Rectal smooth muscle tissue (tissue), 1 donor: ENCODE results near the gene SIM2.

Experiments used
- H3K27ac ChIP-seq: one replicate; pipeline ENCODE4 v1.7.0; 2013; ENCODE audit warnings: low read depth, low read length, inconsistent platforms
- H3K27me3 ChIP-seq: one replicate; pipeline ENCODE4 v1.7.0; 2013; ENCODE audit warnings: low read length; ENCODE audit not compliant: control insufficient read depth, insufficient read depth
- H3K36me3 ChIP-seq: one replicate; pipeline ENCODE4 v1.7.0; 2013; ENCODE audit warnings: low read length; ENCODE audit not compliant: control insufficient read depth, insufficient read depth
- H3K4me1 ChIP-seq: one replicate; pipeline ENCODE4 v1.7.0; 2013; ENCODE audit warnings: low read length; ENCODE audit not compliant: control insufficient read depth, insufficient read depth
- H3K4me3 ChIP-seq: one replicate; pipeline ENCODE4 v1.7.0; 2013; ENCODE audit warnings: low read length
- H3K9ac ChIP-seq: one replicate; pipeline ENCODE4 v1.7.0; 2013; ENCODE audit warnings: low read length

Gene SIM2

GRCh38 chr21:36744560-36745231 lies 45.8 kb downstream of the SIM2 start:
- H3K27me3 ChIP-seq, result peaks cover 9% of the 10 kb centered on the region
- peaks cover 3% of the 10 kb centered on the region for H3K4me1 ChIP-seq
- no peak overlapping the region for H3K4me3 ChIP-seq
- no peak overlapping the region for H3K27ac ChIP-seq
- no peak overlapping the region for H3K9ac ChIP-seq
- H3K36me3 ChIP-seq, result no peaks in the 10 kb centered on the region

- no peak overlapping the region for H3K27ac ChIP-seq
- H3K9ac ChIP-seq, result no peak overlapping the region
- H3K4me1 ChIP-seq, result peaks cover 3% of the 10 kb centered on the region
- H3K27me3 ChIP-seq, result peaks cover 9% of the 10 kb centered on the region
- H3K36me3 ChIP-seq, result no peaks in the 10 kb centered on the region
- H3K4me3 ChIP-seq, result no peak overlapping the region
These were observed 46.5 kb downstream of the SIM2 start for GRCh38 chr21:36745459-36745858.

GRCh38 chr21:36747041-36747814 lies 48.3 kb downstream of the SIM2 start:
- Histone ChIP-seq H3K36me3 (no peaks in the 10 kb centered on the region), H3K4me1 (peaks cover 3% of the 10 kb centered on the region), H3K4me3 (peak overlapping the region; percentile 41), H3K27me3 (peaks cover 5% of the 10 kb centered on the region), H3K27ac (no peak overlapping the region), H3K9ac (no peak overlapping the region)

GRCh38 chr21:36747815-36748383 lies 49.0 kb downstream of the SIM2 start:
- Histone ChIP-seq H3K36me3 (no peaks in the 10 kb centered on the region), H3K27me3 (peaks cover 5% of the 10 kb centered on the region), H3K4me1 (peaks cover 3% of the 10 kb centered on the region), H3K27ac (no peak overlapping the region), H3K9ac (no peak overlapping the region), H3K4me3 (peak overlapping the region; percentile 37)

- H3K4me3 ChIP-seq, result no peak overlapping the region
- H3K4me1 ChIP-seq, result peaks cover 3% of the 10 kb centered on the region
- no peak overlapping the region for H3K9ac ChIP-seq
- no peak overlapping the region for H3K27ac ChIP-seq
- H3K36me3 ChIP-seq, result peaks cover 2% of the 10 kb centered on the region
- H3K27me3 ChIP-seq, result peaks cover 5% of the 10 kb centered on the region
These were observed 51.1 kb downstream of the SIM2 start for GRCh38 chr21:36749935-36750575.

GRCh38 chr21:36750576-36750959 lies 51.7 kb downstream of the SIM2 start:
- Histone ChIP-seq H3K4me3 (no peak overlapping the region), H3K27me3 (peaks cover 5% of the 10 kb centered on the region), H3K4me1 (peaks cover 3% of the 10 kb centered on the region), H3K36me3 (peaks cover 2% of the 10 kb centered on the region), H3K9ac (no peak overlapping the region), H3K27ac (no peak overlapping the region)

GRCh38 chr21:36751383-36751782 lies 52.5 kb downstream of the SIM2 start:
- Histone ChIP-seq H3K4me3 (no peak overlapping the region), H3K27ac (no peak overlapping the region)

GRCh38 chr21:36753556-36753955 lies 54.6 kb downstream of the SIM2 start:
- H3K9ac ChIP-seq, result no peak overlapping the region
- H3K4me1 ChIP-seq, result peaks cover 3% of the 10 kb centered on the region
- H3K36me3 ChIP-seq, result peaks cover 2% of the 10 kb centered on the region
- no peak overlapping the region for H3K27ac ChIP-seq
- no peaks in the 10 kb centered on the region for H3K27me3 ChIP-seq
- no peak overlapping the region for H3K4me3 ChIP-seq

More at GRCh38 chr21:36751383-36751782, 52.5 kb downstream of the SIM2 start:
- H3K27me3 ChIP-seq, result peaks cover 5% of the 10 kb centered on the region
- H3K4me1 ChIP-seq, result peaks cover 3% of the 10 kb centered on the region
- H3K9ac ChIP-seq, result no peak overlapping the region
- peaks cover 2% of the 10 kb centered on the region for H3K36me3 ChIP-seq

GRCh38 chr21:36754241-36754898 lies 55.5 kb downstream of the SIM2 start:
- peaks cover 2% of the 10 kb centered on the region for H3K36me3 ChIP-seq
- no peaks in the 10 kb centered on the region for H3K27me3 ChIP-seq
- H3K9ac ChIP-seq, result no peak overlapping the region
- no peak overlapping the region for H3K4me3 ChIP-seq
- peaks cover 3% of the 10 kb centered on the region for H3K4me1 ChIP-seq
- H3K27ac ChIP-seq, result no peak overlapping the region

- Histone ChIP-seq H3K4me1 (no peaks in the 10 kb centered on the region), H3K4me3 (no peak overlapping the region), H3K36me3 (peaks cover 2% of the 10 kb centered on the region), H3K27me3 (no peaks in the 10 kb centered on the region), H3K27ac (no peak overlapping the region), H3K9ac (no peak overlapping the region)
These were observed 57.6 kb downstream of the SIM2 start for GRCh38 chr21:36756527-36756926.

GRCh38 chr21:36757196-36757595 lies 58.3 kb downstream of the SIM2 start:
- Histone ChIP-seq H3K4me1 (no peaks in the 10 kb centered on the region), H3K9ac (no peak overlapping the region), H3K4me3 (no peak overlapping the region), H3K27me3 (no peaks in the 10 kb centered on the region), H3K27ac (no peak overlapping the region), H3K36me3 (peaks cover 2% of the 10 kb centered on the region)
